Measurements from ENCODE around the gene BBC3. TPM values are rescaled to one million over a fixed set of nuclear protein-coding genes. Genes with fewer than 3 reads are reported as not detected.

BBC3 gene
- total and polyA plus RNA-seq, 2 of the 4 experiments (the other 2 are of a cell fraction), result 1.6 to 6.5 TPM

DNA sequence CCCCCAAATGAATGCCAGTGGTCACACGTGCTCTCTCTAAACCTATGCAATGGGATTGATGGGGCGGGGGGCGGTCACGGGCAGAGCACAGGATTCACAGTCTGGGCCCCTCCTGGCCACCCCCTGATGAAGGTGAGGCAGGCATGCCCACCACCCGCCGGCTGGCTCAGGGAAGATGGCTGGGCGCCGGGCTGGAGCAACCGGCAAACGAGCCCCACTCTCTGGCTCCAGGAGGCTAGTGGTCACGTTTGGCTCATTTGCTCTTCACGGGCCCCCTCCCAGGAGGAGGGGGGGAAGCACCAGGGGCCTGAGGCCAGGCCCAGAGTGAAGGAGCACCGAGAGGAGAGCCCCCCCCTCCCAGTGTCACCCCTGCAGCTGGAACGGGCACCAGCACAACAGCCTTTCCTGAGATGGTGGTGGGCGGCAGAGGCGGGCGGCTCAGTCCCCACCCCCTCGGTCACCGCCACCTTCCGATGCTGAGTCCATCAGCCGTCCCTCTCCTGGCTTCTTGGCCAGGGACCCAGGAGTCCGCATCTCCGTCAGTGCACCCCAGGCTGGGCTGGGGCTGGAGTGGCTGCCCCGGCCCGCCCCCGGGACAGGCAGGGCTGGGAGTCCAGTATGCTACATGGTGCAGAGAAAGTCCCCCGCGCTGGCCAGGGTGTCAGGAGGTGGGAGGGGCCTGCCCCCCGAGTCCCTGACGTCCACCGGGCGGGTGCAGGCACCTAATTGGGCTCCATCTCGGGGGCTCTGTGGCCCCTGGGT, 9.7 kb downstream of the BBC3 start:
- no peak overlapping the region for H3K56ac ChIP-seq (ENCODE audit: extremely low read depth, insufficient read depth, low read length)
- POLR2A ChIA-PET (ENCODE audit: unreplicated experiment), result no interaction called here
- no peaks in the 10 kb centered on the region for H3K9me3 ChIP-seq (ENCODE audit: control insufficient read depth, insufficient read depth, low read length)
- no peak overlapping the region for H4K5ac ChIP-seq (ENCODE audit: low read depth, low read length)
- 0 out of 2 replicates have a peak, but pooled peaks cover 5% of the 10 kb centered on the region for H3K9me1 ChIP-seq (ENCODE audit: insufficient read depth, low read length)
- no peak overlapping the region for H2BK15ac ChIP-seq (ENCODE audit: low read depth, low read length)
- in situ Hi-C loops (cut with MboI; ENCODE audit: low sequenced_read_pairs), result no loop called here
- H3K27me3 ChIP-seq (ENCODE audit: control insufficient read depth, insufficient read depth, low read length), result no peaks in the 10 kb centered on the region
- peaks cover 0 to 30% of the 10 kb centered on the region in 2 experiments for H3K79me1 ChIP-seq (ENCODE audit: low read depth in 1 of 2, low read length in 2 of 2)
- H3K18ac ChIP-seq (ENCODE audit: low read depth, low read length), result no peak overlapping the region
- no peak for TF ChIP-seq RFX5 (IDR thresholded peaks at IDR 0.05; ENCODE audit: low read depth, low read length)
- no peak for TF ChIP-seq RAD21 (IDR thresholded peaks at IDR 0.05; ENCODE audit: low read length)
- TF ChIP-seq RCOR1 (IDR thresholded peaks at IDR 0.05; ENCODE audit: insufficient replicate concordance, low read length), result no peak
- no peak for TF ChIP-seq MAFK (IDR thresholded peaks at IDR 0.05; ENCODE audit: low read depth, low read length)
- no peak for TF ChIP-seq FOS (IDR thresholded peaks at IDR 0.05; ENCODE audit: low read depth, low read length)
- TF ChIP-seq MAZ (IDR thresholded peaks at IDR 0.05; ENCODE audit: borderline replicate concordance, low read depth, low read length), result no peak
- TF ChIP-seq NFE2L2 (IDR thresholded peaks at IDR 0.05; ENCODE audit: low read depth, low read length), result no peak
- TF ChIP-seq, protein P1, sequence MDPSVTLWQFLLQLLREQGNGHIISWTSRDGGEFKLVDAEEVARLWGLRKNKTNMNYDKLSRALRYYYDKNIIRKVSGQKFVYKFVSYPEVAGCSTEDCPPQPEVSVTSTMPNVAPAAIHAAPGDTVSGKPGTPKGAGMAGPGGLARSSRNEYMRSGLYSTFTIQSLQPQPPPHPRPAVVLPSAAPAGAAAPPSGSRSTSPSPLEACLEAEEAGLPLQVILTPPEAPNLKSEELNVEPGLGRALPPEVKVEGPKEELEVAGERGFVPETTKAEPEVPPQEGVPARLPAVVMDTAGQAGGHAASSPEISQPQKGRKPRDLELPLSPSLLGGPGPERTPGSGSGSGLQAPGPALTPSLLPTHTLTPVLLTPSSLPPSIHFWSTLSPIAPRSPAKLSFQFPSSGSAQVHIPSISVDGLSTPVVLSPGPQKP (IDR thresholded peaks at IDR 0.05; ENCODE audit: borderline replicate concordance, low read depth, low read length), result no peak
- TF ChIP-seq POLR2A (IDR thresholded peaks at IDR 0.05; ENCODE audit: low read depth, low read length), result no peak
- TF ChIP-seq, protein P2, sequence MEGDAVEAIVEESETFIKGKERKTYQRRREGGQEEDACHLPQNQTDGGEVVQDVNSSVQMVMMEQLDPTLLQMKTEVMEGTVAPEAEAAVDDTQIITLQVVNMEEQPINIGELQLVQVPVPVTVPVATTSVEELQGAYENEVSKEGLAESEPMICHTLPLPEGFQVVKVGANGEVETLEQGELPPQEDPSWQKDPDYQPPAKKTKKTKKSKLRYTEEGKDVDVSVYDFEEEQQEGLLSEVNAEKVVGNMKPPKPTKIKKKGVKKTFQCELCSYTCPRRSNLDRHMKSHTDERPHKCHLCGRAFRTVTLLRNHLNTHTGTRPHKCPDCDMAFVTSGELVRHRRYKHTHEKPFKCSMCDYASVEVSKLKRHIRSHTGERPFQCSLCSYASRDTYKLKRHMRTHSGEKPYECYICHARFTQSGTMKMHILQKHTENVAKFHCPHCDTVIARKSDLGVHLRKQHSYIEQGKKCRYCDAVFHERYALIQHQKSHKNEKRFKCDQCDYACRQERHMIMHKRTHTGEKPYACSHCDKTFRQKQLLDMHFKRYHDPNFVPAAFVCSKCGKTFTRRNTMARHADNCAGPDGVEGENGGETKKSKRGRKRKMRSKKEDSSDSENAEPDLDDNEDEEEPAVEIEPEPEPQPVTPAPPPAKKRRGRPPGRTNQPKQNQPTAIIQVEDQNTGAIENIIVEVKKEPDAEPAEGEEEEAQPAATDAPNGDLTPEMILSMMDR (conservative IDR thresholded peaks at IDR 0.05; ENCODE audit: low read depth, low read length), result no peak
- no peak for TF ChIP-seq CEBPB (IDR thresholded peaks at IDR 0.05; ENCODE audit: low read depth, low read length)
- TF ChIP-seq CHD1 (IDR thresholded peaks at IDR 0.05; ENCODE audit: low read depth, low read length), result no peak
- TF ChIP-seq, protein P3, sequence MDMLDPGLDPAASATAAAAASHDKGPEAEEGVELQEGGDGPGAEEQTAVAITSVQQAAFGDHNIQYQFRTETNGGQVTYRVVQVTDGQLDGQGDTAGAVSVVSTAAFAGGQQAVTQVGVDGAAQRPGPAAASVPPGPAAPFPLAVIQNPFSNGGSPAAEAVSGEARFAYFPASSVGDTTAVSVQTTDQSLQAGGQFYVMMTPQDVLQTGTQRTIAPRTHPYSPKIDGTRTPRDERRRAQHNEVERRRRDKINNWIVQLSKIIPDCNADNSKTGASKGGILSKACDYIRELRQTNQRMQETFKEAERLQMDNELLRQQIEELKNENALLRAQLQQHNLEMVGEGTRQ (IDR thresholded peaks at IDR 0.05; ENCODE audit: low read depth, low read length), result no peak
- no peak for TF ChIP-seq MXI1 (IDR thresholded peaks at IDR 0.05; ENCODE audit: borderline replicate concordance, low read depth, low read length)
- no peak for TF ChIP-seq BHLHE40 (IDR thresholded peaks at IDR 0.05; ENCODE audit: low read depth, low read length)
- TF ChIP-seq SMC3 (IDR thresholded peaks at IDR 0.05; ENCODE audit: low read depth, low read length), result no peak
- H3K4me2 ChIP-seq (ENCODE audit: low read depth, low read length), result no peak overlapping the region
- H2AK5ac ChIP-seq (ENCODE audit: low read depth, low read length), result no peak overlapping the region
- DNase-seq, result no peak
- H4K8ac ChIP-seq (ENCODE audit: low read depth in 2 of 2, low read length in 2 of 2), result no peak overlapping the region
- no peak for ATAC-seq (ENCODE audit: low read depth)
- intact Hi-C loops (cut with micrococcal nuclease), result no loop called here
- no peak overlapping the region for H2BK20ac ChIP-seq (ENCODE audit: low read depth, low read length)
- CTCF ChIA-PET, result no interaction called here
- H2AFZ ChIP-seq (replicated peaks; ENCODE audit: low read length, poor library complexity), result no peak overlapping the region
- H4K20me1 ChIP-seq (ENCODE audit: insufficient read depth, low read length), result peaks cover 9% of the 10 kb centered on the region
- no peak overlapping the region for H3K9ac ChIP-seq (ENCODE audit: low read depth, low read length)
- H3K4me3 ChIP-seq (ENCODE audit: insufficient read depth, low read depth, low read length), result no peak overlapping the region
- H3K36me3 ChIP-seq (ENCODE audit: control insufficient read depth, insufficient read depth, low read length), result peaks cover 28% of the 10 kb centered on the region
- BruUV-seq (replicated peaks), result no TSS peak
- peaks cover 4% of the 10 kb centered on the region for H3K4me1 ChIP-seq (ENCODE audit: control insufficient read depth, insufficient read depth, low read length)
- H4K91ac ChIP-seq (ENCODE audit: insufficient read depth, low read depth, low read length), result no peak overlapping the region
- no peak overlapping the region for H3K27ac ChIP-seq (ENCODE audit: insufficient read depth, low read length)
- no peak overlapping the region for H2BK120ac ChIP-seq (ENCODE audit: low read depth, low read length)
- no peak overlapping the region for H2AK9ac ChIP-seq (replicated peaks; ENCODE audit: low read depth, low read length, poor library complexity)
- H3K14ac ChIP-seq (replicated peaks; ENCODE audit: low read depth, low read length), result no peak overlapping the region
- dilution Hi-C loops (cut with HindIII; ENCODE audit: low sequenced_read_pairs, unreplicated experiment), result no loop called here
- H2BK5ac ChIP-seq (ENCODE audit: low read depth, low read length, poor library complexity, severe bottlenecking), result no peak overlapping the region
- H3K23ac ChIP-seq (ENCODE audit: low read depth, low read length), result no peak overlapping the region
- WGBS, 2 experiments (ENCODE audit: extremely low coverage in 2 of 2, insufficient read length in 1 of 2), result 83% methylated on average over 11 of the region's 33 CpGs; no CpG with 5 or more reads in 1 of the 2 experiments
- no peak overlapping the region for H3K4ac ChIP-seq (ENCODE audit: low read depth, low read length)
